Activated CD4-positive, alpha-beta T cell treated with anti-CD3 and anti-CD28 coated beads for 36 hours (primary cell): ENCODE data around the gene HAND1. TPM values are rescaled to one million over a fixed set of nuclear protein-coding genes. Genes with fewer than 3 reads are reported as not detected.

Experiments
- ATAC-seq: fragments of 200-7000 bp; cut with Tn5 transposase; one replicate; pipeline ENCODE4 v1.10.0; 2021; ENCODE audit warnings: mild to moderate bottlenecking, moderate library complexity
- CTCF ChIA-PET: fragments of 350-600 bp; sonication (Branson Sonifier 250); formaldehyde crosslinking; loops from one replicate; lab custom pipeline; 2021; ENCODE audit warnings: antibody characterized with exemption; lab: Charles Lee
- POLR2A ChIA-PET: fragments of 350-600 bp; sonication (Branson Sonifier 250); formaldehyde crosslinking; loops from one replicate; lab custom pipeline; 2021; ENCODE audit warnings: antibody characterized with exemption, inconsistent platforms; lab: Charles Lee
- DNase-seq: peaks from one replicate; pipeline ENCODE4 v3.0.0-alpha.2; 2020
- H3K27ac Mint-ChIP-seq: one replicate; pipeline ENCODE4 v1.8.0; 2021; ENCODE audit warnings: mixed read lengths
- H3K27me3 Mint-ChIP-seq: one replicate; pipeline ENCODE4 v1.8.0; 2021; ENCODE audit warnings: mixed read lengths
- H3K36me3 Mint-ChIP-seq: one replicate; pipeline ENCODE4 v1.8.0; 2021; ENCODE audit warnings: low read depth, mixed read lengths
- H3K4me1 Mint-ChIP-seq: one replicate; pipeline ENCODE4 v1.8.0; 2021; ENCODE audit warnings: mixed read lengths
- H3K4me3 Mint-ChIP-seq: one replicate; pipeline ENCODE4 v1.8.0; 2021; ENCODE audit warnings: mild to moderate bottlenecking, moderate library complexity, mixed read lengths
- H3K9me3 Mint-ChIP-seq: one replicate; pipeline ENCODE4 v1.8.0; 2021; ENCODE audit warnings: low read depth, mixed read lengths
- intact Hi-C, 2 experiments: fragments of 100-400 bp; cut with DNase I in 1 of 2; cut with micrococcal nuclease in 1 of 2; formaldehyde crosslinking; loops; one replicate each; pipeline versions ENCODE4 v1.14.2 to v1.15.1; 2022 to 2024; cut with DNase I, micrococcal nuclease
- total RNA-seq, 2 experiments: library from RNA; stranded (reverse); gene quantifications; one replicate each; pipeline ENCODE4 v1.2.3, GENCODE V29; 2021

HAND1 gene
- total RNA-seq, 2 experiments from 2014 or later, result not detected

- Mint-ChIP-seq H3K27ac (no peak overlapping the region), H3K4me3 (no peak overlapping the region), H3K36me3 (peaks cover 34% of the 10 kb centered on the region), H3K9me3 (no peaks in the 10 kb centered on the region), H3K4me1 (peaks cover 37% of the 10 kb centered on the region), H3K27me3 (no peaks in the 10 kb centered on the region)
- ChIA-PET POLR2A (no interaction called here), CTCF (interaction anchor here (1.6 to 1.9 kb wide), 2 partner anchors 13 to 74 kb away, joined by 3 to 6 read pairs; no protein-coding TSS in a partner anchor)
- intact Hi-C loops, result loop anchor here in 1 of 2 experiments (5.0 kb wide), 3 partner anchors 252 to 408 kb away; partner anchors contain the start of genes CNOT8 and LARP1
- DNase-seq, result no peak
- ATAC-seq, result no peak
Measured at GRCh38 chr5:154449786-154450185, 28.2 kb downstream of the HAND1 start.

- POLR2A ChIA-PET, result no interaction called here
- DNase-seq (no peak), ATAC-seq (no peak)
- H3K9me3 Mint-ChIP-seq, result no peaks in the 10 kb centered on the region
- CTCF ChIA-PET, result interaction anchor here (0.6 to 1.6 kb wide), 5 partner anchors 11 to 200 kb away, joined by 3 to 5 read pairs (median 4); no protein-coding TSS in a partner anchor
- intact Hi-C loops, result loop anchor here in 1 of 2 experiments (5.0 kb wide), 3 partner anchors 250 to 410 kb away; partner anchors contain the start of genes CNOT8 and LARP1
- H3K27me3 Mint-ChIP-seq, result no peaks in the 10 kb centered on the region
- peak overlapping the region; percentile 87 for H3K4me3 Mint-ChIP-seq
- H3K36me3 Mint-ChIP-seq, result peaks cover 27% of the 10 kb centered on the region
- H3K27ac Mint-ChIP-seq, result peak overlapping the region; percentile 66
- H3K4me1 Mint-ChIP-seq, result peaks cover 43% of the 10 kb centered on the region
Measured at GRCh38 chr5:154447089-154447725, 30.8 kb downstream of the HAND1 start.

GRCh38 chr5:154446195-154447088, 31.6 kb downstream of the HAND1 start:
- ATAC-seq (no peak), DNase-seq (peak; percentile 65)
- H3K4me3 Mint-ChIP-seq, result peak overlapping the region; percentile 87
- no peaks in the 10 kb centered on the region for H3K9me3 Mint-ChIP-seq
- no peaks in the 10 kb centered on the region for H3K27me3 Mint-ChIP-seq
- POLR2A ChIA-PET, result no interaction called here
- peak overlapping the region; percentile 66 for H3K27ac Mint-ChIP-seq
- peaks cover 30% of the 10 kb centered on the region for H3K36me3 Mint-ChIP-seq
- H3K4me1 Mint-ChIP-seq, result peaks cover 43% of the 10 kb centered on the region
- CTCF ChIA-PET, result interaction anchor here (0.6 to 0.9 kb wide), 2 partner anchors 22 to 172 kb away, joined by 3 to 5 read pairs; no protein-coding TSS in a partner anchor
- intact Hi-C loops, result loop anchor here in 1 of 2 experiments (5.0 kb wide), 3 partner anchors 249 to 411 kb away; partner anchors contain the start of genes CNOT8 and LARP1

- Mint-ChIP-seq H3K4me3 (peak within 1 kb of the TSS; percentile 98), H3K9me3 (no peaks in the 10 kb centered on the region), H3K4me1 (peaks cover 40% of the 10 kb centered on the region), H3K27ac (peak within 1 kb of the TSS; percentile 96), H3K36me3 (peaks cover 27% of the 10 kb centered on the region), H3K27me3 (no peaks in the 10 kb centered on the region)
- ATAC-seq (peak; percentile 97), DNase-seq (peak; percentile 96)
- CTCF ChIA-PET, result interaction anchor here (0.6 to 1.7 kb wide), 4 partner anchors 23 to 373 kb away, joined by 3 to 5 read pairs (median 4); no protein-coding TSS in a partner anchor
- POLR2A ChIA-PET, result no interaction called here
- intact Hi-C loops, result loop anchor here (1.0 to 5.0 kb wide), 10 partner anchors 248 to 495 kb away; partner anchors contain the start of genes CNOT8 (in 2 of the 2), FAM114A2 (in 2 of the 2), LARP1 (in 2 of the 2) and MFAP3 (in 2 of the 2)
Measured at GRCh38 chr5:154445422-154446194, 32.4 kb downstream of the HAND1 start, which contains the start of gene SAP30L. Gene SAP30L (plus strand): TSS chr5:154445997. CDS start chr5:154446605, 608 bp downstream.

- intact Hi-C loops, result loop anchor here (1.0 to 5.0 kb wide), 10 partner anchors 247 to 496 kb away; partner anchors contain the start of genes CNOT8 (in 2 of the 2), FAM114A2 (in 2 of the 2), LARP1 (in 2 of the 2) and MFAP3 (in 2 of the 2)
- DNase-seq (peak; percentile 42), ATAC-seq (peak; percentile 1)
- Mint-ChIP-seq H3K4me3 (peak overlapping the region; percentile 98), H3K4me1 (peaks cover 33% of the 10 kb centered on the region), H3K27ac (peak overlapping the region; percentile 96), H3K27me3 (no peaks in the 10 kb centered on the region), H3K9me3 (no peaks in the 10 kb centered on the region), H3K36me3 (peaks cover 26% of the 10 kb centered on the region)
- ChIA-PET POLR2A (no interaction called here), CTCF (interaction anchor here (0.6 to 1.7 kb wide), 3 partner anchors 22 to 372 kb away, joined by 3 to 5 read pairs (median 3); no protein-coding TSS in a partner anchor)
Measured at GRCh38 chr5:154444556-154445421, 33.2 kb downstream of the HAND1 start.

- ChIA-PET CTCF (no interaction called here), POLR2A (no interaction called here)
- intact Hi-C loops, result no loop called here
- no peaks in the 10 kb centered on the region for H3K27me3 Mint-ChIP-seq
- DNase-seq (no peak), ATAC-seq (no peak)
- no peaks in the 10 kb centered on the region for H3K9me3 Mint-ChIP-seq
- H3K4me3 Mint-ChIP-seq, result no peak overlapping the region
- peaks cover 15% of the 10 kb centered on the region for H3K4me1 Mint-ChIP-seq
- H3K27ac Mint-ChIP-seq, result no peak overlapping the region
- H3K36me3 Mint-ChIP-seq, result peaks cover 33% of the 10 kb centered on the region
Measured at GRCh38 chr5:154442801-154443200, 35.2 kb downstream of the HAND1 start.

- ATAC-seq (no peak), DNase-seq (no peak)
- H3K9me3 Mint-ChIP-seq, result no peaks in the 10 kb centered on the region
- H3K27ac Mint-ChIP-seq, result no peak overlapping the region
- POLR2A ChIA-PET, result no interaction called here
- peaks cover 46% of the 10 kb centered on the region for H3K36me3 Mint-ChIP-seq
- H3K4me1 Mint-ChIP-seq, result peaks cover 6% of the 10 kb centered on the region
- CTCF ChIA-PET, result interaction anchor here (1.0 kb wide), 1 partner anchor 365 kb away, joined by 3 read pairs; no protein-coding TSS in a partner anchor
- no peaks in the 10 kb centered on the region for H3K27me3 Mint-ChIP-seq
- no peak overlapping the region for H3K4me3 Mint-ChIP-seq
- intact Hi-C loops, result no loop called here
Measured at GRCh38 chr5:154440540-154440939, 37.5 kb downstream of the HAND1 start.

- Mint-ChIP-seq H3K27me3 (no peaks in the 10 kb centered on the region), H3K4me3 (no peak overlapping the region), H3K9me3 (no peaks in the 10 kb centered on the region), H3K4me1 (no peaks in the 10 kb centered on the region), H3K27ac (no peak overlapping the region), H3K36me3 (peaks cover 53% of the 10 kb centered on the region)
- POLR2A ChIA-PET, result interaction anchor here (0.7 kb wide), 1 partner anchor 420 kb away, joined by 3 read pairs; no protein-coding TSS in a partner anchor
- intact Hi-C loops, result no loop called here
- ATAC-seq (no peak), DNase-seq (no peak)
- CTCF ChIA-PET, result no interaction called here
Measured at GRCh38 chr5:154437281-154437965, 40.6 kb downstream of the HAND1 start.

GRCh38 chr5:154435226-154435625, 42.8 kb downstream of the HAND1 start:
- Mint-ChIP-seq H3K27me3 (no peaks in the 10 kb centered on the region), H3K4me1 (no peaks in the 10 kb centered on the region), H3K27ac (no peak overlapping the region), H3K36me3 (peaks cover 42% of the 10 kb centered on the region), H3K4me3 (no peak overlapping the region), H3K9me3 (no peaks in the 10 kb centered on the region)
- no peak for DNase-seq
- CTCF ChIA-PET, result no interaction called here
- POLR2A ChIA-PET, result no interaction called here
- intact Hi-C loops, result no loop called here
- ATAC-seq, result no peak
